PFSK-1 (cell line): ENCODE measurements around the gene ACOT7.
A peak's percentile ranks its signal among the peaks of the same experiment; 100 is the strongest.

Source experiments
- FOXP2 ChIP-seq: optimal IDR thresholded peaks from 2 replicates; pipeline ENCODE3; 2011; ENCODE audit warnings: borderline replicate concordance, control low read depth, inconsistent platforms; ENCODE audit not compliant: insufficient read depth; ENCODE audit errors: extremely low read length, extremely low read depth
- POLR2AphosphoS5 ChIP-seq: IDR thresholded peaks from 2 replicates; pipeline ENCODE4 v1.6.1; 2012; ENCODE audit warnings: low read depth, mild to moderate bottlenecking, control low read depth, low read length, moderate library complexity
- REST ChIP-seq, 2 experiments: IDR thresholded peaks; 2 replicates each; pipeline versions ENCODE4 v1.6.1 to v1.8.0; 2011 to 2012; ENCODE audit warnings: low read depth in 2 of 2, low read length in 2 of 2, control low read depth in 1 of 2, inconsistent platforms in 1 of 2, mild to moderate bottlenecking in 1 of 2, moderate library complexity in 1 of 2; ENCODE audit not compliant: insufficient read depth in 1 of 2
- SIN3A ChIP-seq: IDR thresholded peaks from 2 replicates; pipeline ENCODE4 v1.6.1; 2012; ENCODE audit warnings: mild to moderate bottlenecking, low read length, moderate library complexity, borderline replicate concordance; ENCODE audit not compliant: insufficient read depth
- TAF1 ChIP-seq: IDR thresholded peaks from 2 replicates; pipeline ENCODE4 v1.6.1; 2012; ENCODE audit warnings: low read length, control low read depth, borderline replicate concordance; ENCODE audit not compliant: insufficient read depth

ACOT7 gene

GRCh38 chr1:6262555-6263420 lies 130.8 kb downstream of the ACOT7 start:
- 0 out of 2 replicates have a peak, but pooled peaks have one; percentile 56 for TF ChIP-seq POLR2AphosphoS5
- TF ChIP-seq FOXP2, result no peak
- TF ChIP-seq SIN3A, result no peak
- TF ChIP-seq TAF1, result no peak
- no peak for TF ChIP-seq REST (IDR thresholded peaks at IDR 0.05; ENCODE audit: insufficient read depth in 1 of 2, low read depth in 2 of 2, low read length in 2 of 2)

GRCh38 chr1:6261615-6261995 lies 132.0 kb downstream of the ACOT7 start:
- TF ChIP-seq POLR2AphosphoS5 (no peak), FOXP2 (no peak), REST (IDR thresholded peaks at IDR 0.05; ENCODE audit: insufficient read depth in 1 of 2, low read depth in 2 of 2, low read length in 2 of 2) (no peak), SIN3A (no peak), TAF1 (no peak)

GRCh38 chr1:6260961-6261614 lies 132.5 kb downstream of the ACOT7 start, which contains the start of gene GPR153:
TSS of gene GPR153 (minus strand) at chr1:6261098. CDS start at chr1:6254905, 6,193 bp downstream.
- no peak for TF ChIP-seq POLR2AphosphoS5
- peak; percentile 78 for TF ChIP-seq FOXP2

GRCh38 chr1:6260433-6260934 lies 133.1 kb downstream of the ACOT7 start:
- TF ChIP-seq SIN3A (no peak), REST (IDR thresholded peaks at IDR 0.05; ENCODE audit: insufficient read depth in 1 of 2, low read depth in 2 of 2, low read length in 2 of 2) (no peak), POLR2AphosphoS5 (no peak), FOXP2 (no peak), TAF1 (no peak)

- peak; percentile 23 for TF ChIP-seq FOXP2
- TF ChIP-seq SIN3A, result no peak
Observed at GRCh38 chr1:6259491-6260362, 133.8 kb downstream of the ACOT7 start.

GRCh38 chr1:6258675-6259074 lies 134.9 kb downstream of the ACOT7 start:
- TF ChIP-seq SIN3A (no peak), TAF1 (no peak), FOXP2 (no peak), POLR2AphosphoS5 (no peak), REST (IDR thresholded peaks at IDR 0.05; ENCODE audit: insufficient read depth in 1 of 2, low read depth in 2 of 2, low read length in 2 of 2) (no peak)
